ENCODE measurements around the gene TPO. TPM values are rescaled to one million over a fixed set of nuclear protein-coding genes. Genes with fewer than 3 reads are reported as not detected.

The TPO gene
- total RNA-seq, 1 experiment from 2014 or later, result not detected

GRCh38 chr2:1546023-1546591 is 132.8 kb downstream of the TPO start:
- H2BK5ac ChIP-seq (ENCODE audit: insufficient read length, low read length), result no peak overlapping the region
- H4K20me1 ChIP-seq (ENCODE audit: control insufficient read depth, insufficient read depth, insufficient read length), result peaks cover 2% of the 10 kb centered on the region
- H3K18ac ChIP-seq (ENCODE audit: insufficient read length, low read depth, low read length), result no peak overlapping the region
- H3K23ac ChIP-seq (ENCODE audit: insufficient read length, low read depth, low read length), result no peak overlapping the region
- no peak overlapping the region for H4K91ac ChIP-seq (ENCODE audit: insufficient read length, low read depth, low read length)
- DNase-seq, result peak; percentile 46
- no peak overlapping the region for H4K8ac ChIP-seq (replicated peaks; ENCODE audit: insufficient read length, low read depth, low read length)
- no peak overlapping the region for H3K14ac ChIP-seq (ENCODE audit: insufficient read depth, low read length)
- H2BK120ac ChIP-seq (ENCODE audit: low read depth, low read length, poor library complexity, severe bottlenecking), result no peak overlapping the region
- Mint-ChIP-seq H3K27me3 (ENCODE audit: low read depth) (peaks cover 8% of the 10 kb centered on the region), H3K27ac (peak overlapping the region in 1 of 3 experiments; percentile 39; a peak in 1 of 7 replicates), H3K9me3 (no peaks in the 10 kb centered on the region), H3K4me1 (peaks cover 0 to 5% of the 10 kb centered on the region in 2 experiments; a peak in 1 of 4 replicates), H3K36me3 (ENCODE audit: insufficient read depth in 1 of 3, low read depth in 3 of 3) (no peaks in the 10 kb centered on the region), H3K4me3 (no peak overlapping the region)
- H3K4me2 ChIP-seq (ENCODE audit: insufficient read depth, insufficient read length, low read length), result no peak overlapping the region
- H2BK12ac ChIP-seq (ENCODE audit: insufficient read length, low read depth, low read length), result no peak overlapping the region
- H3K23me2 ChIP-seq (ENCODE audit: insufficient read length, low read depth, low read length, poor library complexity, severe bottlenecking), result no peaks in the 10 kb centered on the region
- H3K27me3 ChIP-seq (ENCODE audit: insufficient read depth, low read length), result no peaks in the 10 kb centered on the region
- H3K27ac ChIP-seq (ENCODE audit: insufficient read length, low read depth, low read length), result no peak overlapping the region
- H3K9ac ChIP-seq (ENCODE audit: extremely low read depth, insufficient read length, low read length), result no peak overlapping the region
- H2AFZ ChIP-seq (ENCODE audit: low read length), result no peak overlapping the region
- H3K4me1 ChIP-seq (ENCODE audit: insufficient read depth, low read length), result no peaks in the 10 kb centered on the region
- H3K79me2 ChIP-seq (ENCODE audit: insufficient read depth, low read length), result no peaks in the 10 kb centered on the region
- no peak overlapping the region for H2BK15ac ChIP-seq (ENCODE audit: low read depth, low read length)
- H3K56ac ChIP-seq (ENCODE audit: insufficient read length, low read depth, low read length), result no peak overlapping the region
- H3T11ph ChIP-seq (ENCODE audit: low read length), result no peak overlapping the region
- H3K4ac ChIP-seq (ENCODE audit: low read depth, low read length), result no peak overlapping the region
- no peak overlapping the region for H2BK20ac ChIP-seq (ENCODE audit: low read depth, low read length, poor library complexity, severe bottlenecking)
- no peaks in the 10 kb centered on the region for H3K79me1 ChIP-seq (ENCODE audit: insufficient read depth, low read depth, low read length, poor library complexity, severe bottlenecking)
- no peaks in the 10 kb centered on the region for H3K9me3 ChIP-seq (ENCODE audit: control insufficient read depth, low read depth, low read length)
- TF ChIP-seq, protein P1, sequence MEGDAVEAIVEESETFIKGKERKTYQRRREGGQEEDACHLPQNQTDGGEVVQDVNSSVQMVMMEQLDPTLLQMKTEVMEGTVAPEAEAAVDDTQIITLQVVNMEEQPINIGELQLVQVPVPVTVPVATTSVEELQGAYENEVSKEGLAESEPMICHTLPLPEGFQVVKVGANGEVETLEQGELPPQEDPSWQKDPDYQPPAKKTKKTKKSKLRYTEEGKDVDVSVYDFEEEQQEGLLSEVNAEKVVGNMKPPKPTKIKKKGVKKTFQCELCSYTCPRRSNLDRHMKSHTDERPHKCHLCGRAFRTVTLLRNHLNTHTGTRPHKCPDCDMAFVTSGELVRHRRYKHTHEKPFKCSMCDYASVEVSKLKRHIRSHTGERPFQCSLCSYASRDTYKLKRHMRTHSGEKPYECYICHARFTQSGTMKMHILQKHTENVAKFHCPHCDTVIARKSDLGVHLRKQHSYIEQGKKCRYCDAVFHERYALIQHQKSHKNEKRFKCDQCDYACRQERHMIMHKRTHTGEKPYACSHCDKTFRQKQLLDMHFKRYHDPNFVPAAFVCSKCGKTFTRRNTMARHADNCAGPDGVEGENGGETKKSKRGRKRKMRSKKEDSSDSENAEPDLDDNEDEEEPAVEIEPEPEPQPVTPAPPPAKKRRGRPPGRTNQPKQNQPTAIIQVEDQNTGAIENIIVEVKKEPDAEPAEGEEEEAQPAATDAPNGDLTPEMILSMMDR (conservative IDR thresholded peaks at IDR 0.05), result peak; percentile 90
- H2AK5ac ChIP-seq (ENCODE audit: insufficient read length, low read length), result no peak overlapping the region
- H4K5ac ChIP-seq (ENCODE audit: insufficient read length, low read depth, low read length), result no peak overlapping the region
- no CpG with 5 or more reads among the region's 14 CpGs for WGBS (ENCODE audit: extremely low coverage, insufficient read length, low lambda C conversion rate)

Data from H9 (cell line).